HG02678 (cell line): ENCODE results near the gene CHCHD6.

ENCODE experiments used
- ATAC-seq: cut with Tn5 transposase; IDR thresholded peaks from one replicate; pipeline ENCODE4 v1.9.1; 2021; ENCODE audit warnings: mild to moderate bottlenecking, moderate library complexity; ENCODE audit not compliant: unreplicated experiment

CHCHD6 gene

GRCh38 chr3:126968391-126969390 lies 264.7 kb downstream of the CHCHD6 start:
- no peak for ATAC-seq

GRCh38 chr3:126969586-126969985 lies 265.5 kb downstream of the CHCHD6 start:
- ATAC-seq, result no peak

- ATAC-seq, result no peak
These were observed 266.1 kb downstream of the CHCHD6 start for GRCh38 chr3:126970101-126970500.

- ATAC-seq, result no peak
These were observed 266.9 kb downstream of the CHCHD6 start for GRCh38 chr3:126970921-126971320.

- ATAC-seq, result no peak
These were observed 267.9 kb downstream of the CHCHD6 start for GRCh38 chr3:126971891-126972351.

- ATAC-seq, result no peak
These were observed 268.8 kb downstream of the CHCHD6 start for GRCh38 chr3:126972866-126973265.

- no peak for ATAC-seq
These were observed 269.8 kb downstream of the CHCHD6 start for GRCh38 chr3:126973814-126974213.

GRCh38 chr3:126974756-126975155 lies 270.7 kb downstream of the CHCHD6 start:
- no peak for ATAC-seq

GRCh38 chr3:126976906-126977305 lies 272.9 kb downstream of the CHCHD6 start:
- no peak for ATAC-seq

- ATAC-seq, result no peak
These were observed 273.8 kb downstream of the CHCHD6 start for GRCh38 chr3:126977821-126978220.

GRCh38 chr3:126978291-126978690 lies 274.3 kb downstream of the CHCHD6 start:
- no peak for ATAC-seq

GRCh38 chr3:126979046-126979628 lies 275.1 kb downstream of the CHCHD6 start:
- ATAC-seq, result no peak

GRCh38 chr3:126980266-126980811 lies 276.3 kb downstream of the CHCHD6 start:
- ATAC-seq, result no peak

- ATAC-seq, result peak; percentile 29
These were observed 278.1 kb downstream of the CHCHD6 start for GRCh38 chr3:126982126-126982470.

GRCh38 chr3:126982471-126983175 lies 278.6 kb downstream of the CHCHD6 start, which contains the start of gene PLXNA1:
PLXNA1 (plus strand) TSS chr3:126983115; CDS start chr3:126988594, 5,479 bp downstream.
- peak; percentile 67 for ATAC-seq

GRCh38 chr3:126983276-126983652 lies 279.2 kb downstream of the CHCHD6 start:
- ATAC-seq, result peak; percentile 13

- ATAC-seq, result no peak
These were observed 279.8 kb downstream of the CHCHD6 start for GRCh38 chr3:126983653-126984390.

- no peak for ATAC-seq
These were observed 280.5 kb downstream of the CHCHD6 start for GRCh38 chr3:126984391-126985131.

- ATAC-seq, result no peak
These were observed 281.3 kb downstream of the CHCHD6 start for GRCh38 chr3:126985132-126985985.
